Endothelial cell of umbilical vein (primary cell): ENCODE measurements around the gene ZNF514. TPM values are rescaled to one million over a fixed set of nuclear protein-coding genes. Genes with fewer than 3 reads are reported as not detected.

Experiments used
- BruUV-seq: library from RNA; stranded (reverse); fragments of 400-500 nt; replicated peaks from 2 replicates; lab custom pipeline; 2021; lab: Mats Ljungman, UMichigan
- CTCF ChIA-PET: fragments of 300-600, 350-600 bp; sonication (Branson Sonifier 250); formaldehyde crosslinking; loops from one replicate; lab custom pipeline; 2021; ENCODE audit warnings: antibody characterized with exemption, inconsistent platforms; lab: Charles Lee
- POLR2A ChIA-PET: fragments of 300-600, 350-600 bp; sonication (Branson Sonifier 250); formaldehyde crosslinking; loops from one replicate; lab custom pipeline; 2021; ENCODE audit warnings: antibody characterized with exemption, inconsistent platforms; lab: Charles Lee
- DNase-seq: peaks from one replicate; pipeline ENCODE4 v3.0.0-alpha.2; 2011; ENCODE audit warnings: low read depth, low spot score
- FAIRE-seq: peaks from 2 replicates; lab custom pipeline; 2011; peaks lifted over from hg19 to GRCh38; lab: Jason Lieb, UNC
- H2AFZ ChIP-seq: 2 replicates; pipeline ENCODE4 v1.6.0; 2012; ENCODE audit warnings: low read depth, low read length, control low read depth, inconsistent platforms
- H3K27ac ChIP-seq: 2 replicates; pipeline ENCODE4 v1.5.1; 2011; ENCODE audit warnings: low read depth, mild to moderate bottlenecking, control low read depth, low read length, moderate library complexity; ENCODE audit not compliant: insufficient read depth
- H3K27me3 ChIP-seq, 2 experiments: 2 replicates each; pipeline versions ENCODE4 v1.6.0 to v1.6.1; 2011; ENCODE audit warnings: low read length in 2 of 2, mixed read lengths in 1 of 2; ENCODE audit not compliant: control insufficient read depth in 2 of 2, insufficient read depth in 2 of 2
- H3K36me3 ChIP-seq, 2 experiments: 2 replicates in 1 of 2; 3 replicates in 1 of 2; pipeline ENCODE4 v1.5.1; 2011; ENCODE audit warnings: low read length in 2 of 2, mild to moderate bottlenecking in 1 of 2, moderate library complexity in 1 of 2; ENCODE audit not compliant: control insufficient read depth in 2 of 2, insufficient read depth in 2 of 2; ENCODE audit errors: extremely low read depth in 1 of 2
- H3K4me1 ChIP-seq: 3 replicates; pipeline ENCODE4 v1.5.1; 2011; ENCODE audit warnings: mild to moderate bottlenecking, low read length; ENCODE audit not compliant: control insufficient read depth, insufficient read depth; ENCODE audit errors: extremely low read depth
- H3K4me2 ChIP-seq: 2 replicates; pipeline ENCODE4 v1.6.1; 2011; ENCODE audit warnings: low read length, control low read depth, mixed read lengths; ENCODE audit not compliant: insufficient read depth
- H3K4me3 ChIP-seq, 3 experiments: fragments of 200-600 bp in 1 of 3; sonication (generic), shearing (Covaris generic) in 1 of 3; replicated peaks in 1 of 3; 2 replicates each; pipeline ENCODE4 v1.5.1; 2011 to 2016; ENCODE audit warnings: control low read depth in 3 of 3, low read length in 3 of 3, mild to moderate bottlenecking in 2 of 3, inconsistent platforms in 1 of 3, low read depth in 1 of 3, moderate library complexity in 1 of 3; ENCODE audit not compliant: insufficient read depth in 1 of 3
- H3K79me2 ChIP-seq: 2 replicates; pipeline ENCODE4 v1.6.0; 2012; ENCODE audit warnings: low read length, inconsistent platforms; ENCODE audit not compliant: control insufficient read depth, insufficient read depth
- H3K9ac ChIP-seq: replicated peaks from 2 replicates; pipeline ENCODE3; 2011; ENCODE audit warnings: low read length, control low read depth; ENCODE audit not compliant: insufficient read depth; ENCODE audit errors: extremely low read depth
- H3K9me1 ChIP-seq: replicated peaks from 3 replicates; pipeline ENCODE4 v1.6.0; 2011; ENCODE audit warnings: mild to moderate bottlenecking, low read length; ENCODE audit not compliant: control insufficient read depth, insufficient read depth; ENCODE audit errors: extremely low read depth
- H3K9me3 ChIP-seq: replicated peaks from 2 replicates; pipeline ENCODE4 v1.5.1; 2012; ENCODE audit warnings: low read length, inconsistent platforms; ENCODE audit not compliant: control insufficient read depth, insufficient read depth
- H4K20me1 ChIP-seq: replicated peaks from 2 replicates; pipeline ENCODE3; 2011; ENCODE audit warnings: mild to moderate bottlenecking, low read length; ENCODE audit not compliant: control insufficient read depth, insufficient read depth; ENCODE audit errors: extremely low read depth
- EZH2 ChIP-seq: IDR thresholded peaks from 2 replicates; pipeline ENCODE4 v1.6.1; 2012; ENCODE audit warnings: borderline replicate concordance, low read depth, mild to moderate bottlenecking, moderate library complexity, low read length, inconsistent platforms; ENCODE audit not compliant: severe bottlenecking
- FOS ChIP-seq: IDR thresholded peaks from 2 replicates; pipeline ENCODE4 v1.6.1; 2011; ENCODE audit warnings: mild to moderate bottlenecking, low read length, moderate library complexity, borderline replicate concordance; ENCODE audit not compliant: insufficient read depth
- GATA2 ChIP-seq: IDR thresholded peaks from 2 replicates; pipeline ENCODE4 v1.7.0; 2011; ENCODE audit warnings: low read depth, mild to moderate bottlenecking, moderate library complexity, mixed read lengths, low read length; ENCODE audit not compliant: insufficient read length, insufficient read depth
- JUN ChIP-seq: IDR thresholded peaks from 2 replicates; pipeline ENCODE4 v1.6.1; 2011; ENCODE audit warnings: borderline replicate concordance, low read depth; ENCODE audit not compliant: insufficient read length, insufficient read depth
- MYC ChIP-seq: IDR thresholded peaks from one replicate; pipeline ENCODE4 v1.6.1; 2011; ENCODE audit warnings: mild to moderate bottlenecking, low read depth, low read length
- POLR2A ChIP-seq: IDR thresholded peaks from 2 replicates; pipeline ENCODE4 v1.6.1; 2012; ENCODE audit warnings: low read depth, mild to moderate bottlenecking, control low read depth, low read length
- POLR2AphosphoS5 ChIP-seq: IDR thresholded peaks from 2 replicates; pipeline ENCODE4 v1.6.1; 2012; ENCODE audit warnings: low read depth, mild to moderate bottlenecking, control low read depth, low read length, moderate library complexity; ENCODE audit not compliant: insufficient read depth
- dilution Hi-C: fragments of 300-500 bp; cut with MboI; formaldehyde crosslinking; loops from one replicate; pipeline ENCODE4 v1.15.0; 2019; ENCODE audit warnings: low sequenced_read_pairs; ENCODE audit not compliant: extremely low pct_ligation_motif_present
- intact Hi-C: fragments of 100-400 bp; cut with micrococcal nuclease; formaldehyde crosslinking; loops from one replicate; pipeline ENCODE4 v1.10.0; 2022
- polyA plus RNA-seq, 4 experiments: library from polyadenylated mRNA; depleted of rRNA in 3 of 4; stranded (reverse) in 3 of 4; unstranded in 1 of 4; fragments of >200 nt; gene quantifications; 2 replicates each; pipeline versions ENCODE4 v1.2.1 to v1.2.3, GENCODE V29; 2011 to 2012; ENCODE audit warnings: missing spikeins in 1 of 4
- total RNA-seq: library from RNA; stranded (reverse); gene quantifications from 2 replicates; pipeline ENCODE4 v1.2.3, GENCODE V29; 2021
- TF ChIP-seq, protein P1 (sequence below), 2 donors: IDR thresholded peaks; 1 replicate in 1 of 2; 2 replicates in 1 of 2; pipeline ENCODE4 v1.5.1; 2011; ENCODE audit warnings: low read length in 2 of 2, mild to moderate bottlenecking in 2 of 2, moderate library complexity in 2 of 2, control low read depth in 1 of 2, inconsistent platforms in 1 of 2, low read depth in 1 of 2; ENCODE audit not compliant: insufficient read depth in 1 of 2; ENCODE audit errors: extremely low read depth in 1 of 2
- TF ChIP-seq, protein P2 (sequence below): IDR thresholded peaks from 2 replicates; pipeline ENCODE4 v1.6.1; 2011; ENCODE audit not compliant: insufficient read depth, insufficient read length

The ZNF514 gene
- total and polyA plus RNA-seq, 2 donors (not counting 3 experiments of a cell fraction or from before 2014, with no cell fraction given) = 3.9 to 11.6 TPM

DNA sequence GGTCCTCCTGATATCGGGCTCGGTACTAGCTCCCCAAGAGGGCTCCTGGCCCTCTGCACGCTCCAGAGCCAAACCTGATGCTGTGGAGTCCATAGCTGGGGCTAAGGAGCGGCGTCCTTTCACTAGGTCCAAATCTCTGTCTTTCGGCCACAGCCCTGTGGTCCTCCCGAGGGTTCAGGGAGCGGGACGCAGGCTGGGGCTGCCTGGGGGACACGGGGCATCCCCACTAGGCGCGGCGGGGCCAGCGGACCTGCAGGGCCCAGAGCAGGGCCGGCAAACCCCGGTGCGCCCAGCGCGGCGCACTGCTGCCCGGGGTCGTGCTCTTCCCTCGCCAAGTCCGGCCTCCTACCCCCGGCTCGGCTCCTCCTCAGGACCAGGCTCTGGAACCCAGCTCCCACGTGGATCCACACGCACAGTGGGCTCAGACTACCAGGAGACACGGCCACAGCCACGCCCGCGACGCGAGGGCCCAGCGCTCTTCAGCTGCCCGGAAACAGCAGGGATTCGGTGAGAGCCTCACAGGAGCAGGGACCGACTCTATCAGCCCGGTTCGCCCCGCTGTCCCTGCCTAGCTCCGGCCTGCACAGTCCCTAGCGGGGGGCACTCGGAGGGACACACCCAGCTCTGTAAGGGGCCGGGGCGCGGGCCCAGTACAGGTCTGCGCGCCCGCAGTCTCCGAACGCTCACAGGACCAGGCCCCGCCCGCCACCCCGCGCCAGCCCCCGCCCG lies 593 bp downstream of the ZNF514 start:
- intact Hi-C loops (no loop called here), dilution Hi-C loops (no loop called here)
- peak; percentile 49 for FAIRE-seq

More for the DNA sequence above, 593 bp downstream of the ZNF514 start:
- peaks cover 7% of the 10 kb centered on the region for H3K4me1 ChIP-seq
- H3K79me2 ChIP-seq = no peaks in the 10 kb centered on the region
- H3K36me3 ChIP-seq = peaks cover 0 to 6% of the 10 kb centered on the region in 2 experiments
- DNase-seq = peak; percentile 49
- ChIA-PET POLR2A (interaction anchor here (1.8 kb wide), 1 partner anchor 37 kb away, joined by 5 read pairs; the partner anchor contains the start of gene MRPS5), CTCF (interaction anchor here (1.6 kb wide), 1 partner anchor 37 kb away, joined by 8 read pairs; the partner anchor contains the start of gene MRPS5)
- H3K4me3 ChIP-seq = peak overlapping the region; percentile 47 to 82 (median 68)
- no peak overlapping the region for H3K27ac ChIP-seq
- no TSS peak for BruUV-seq
- no peaks in the 10 kb centered on the region for H3K27me3 ChIP-seq
- no peaks in the 10 kb centered on the region for H3K9me1 ChIP-seq
- H3K9ac ChIP-seq = peak overlapping the region; percentile 67
- H2AFZ ChIP-seq = peak overlapping the region; percentile 91
- peak overlapping the region; percentile 85 for H3K4me2 ChIP-seq
- TF ChIP-seq FOS (no peak), JUN (no peak), GATA2 (no peak), POLR2A (no peak), POLR2AphosphoS5 (no peak), EZH2 (no peak), MYC (no peak)
- TF ChIP-seq, protein P1, sequence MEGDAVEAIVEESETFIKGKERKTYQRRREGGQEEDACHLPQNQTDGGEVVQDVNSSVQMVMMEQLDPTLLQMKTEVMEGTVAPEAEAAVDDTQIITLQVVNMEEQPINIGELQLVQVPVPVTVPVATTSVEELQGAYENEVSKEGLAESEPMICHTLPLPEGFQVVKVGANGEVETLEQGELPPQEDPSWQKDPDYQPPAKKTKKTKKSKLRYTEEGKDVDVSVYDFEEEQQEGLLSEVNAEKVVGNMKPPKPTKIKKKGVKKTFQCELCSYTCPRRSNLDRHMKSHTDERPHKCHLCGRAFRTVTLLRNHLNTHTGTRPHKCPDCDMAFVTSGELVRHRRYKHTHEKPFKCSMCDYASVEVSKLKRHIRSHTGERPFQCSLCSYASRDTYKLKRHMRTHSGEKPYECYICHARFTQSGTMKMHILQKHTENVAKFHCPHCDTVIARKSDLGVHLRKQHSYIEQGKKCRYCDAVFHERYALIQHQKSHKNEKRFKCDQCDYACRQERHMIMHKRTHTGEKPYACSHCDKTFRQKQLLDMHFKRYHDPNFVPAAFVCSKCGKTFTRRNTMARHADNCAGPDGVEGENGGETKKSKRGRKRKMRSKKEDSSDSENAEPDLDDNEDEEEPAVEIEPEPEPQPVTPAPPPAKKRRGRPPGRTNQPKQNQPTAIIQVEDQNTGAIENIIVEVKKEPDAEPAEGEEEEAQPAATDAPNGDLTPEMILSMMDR (IDR thresholded peaks at IDR 0.05; ENCODE audit: extremely low read depth in 1 of 2, insufficient read depth in 1 of 2, low read depth in 1 of 2, low read length in 2 of 2) = no peak
- TF ChIP-seq, protein P2, sequence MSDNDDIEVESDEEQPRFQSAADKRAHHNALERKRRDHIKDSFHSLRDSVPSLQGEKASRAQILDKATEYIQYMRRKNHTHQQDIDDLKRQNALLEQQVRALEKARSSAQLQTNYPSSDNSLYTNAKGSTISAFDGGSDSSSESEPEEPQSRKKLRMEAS = no peak
- no peaks in the 10 kb centered on the region for H4K20me1 ChIP-seq
- no peaks in the 10 kb centered on the region for H3K9me3 ChIP-seq
